ENCODE results near the gene PRKCZ.
"Not testable (repeated sequence)": the region's sequence is repeated elsewhere in the genome, so short reads cannot be mapped to it uniquely, and the experiment has no call there.

The PRKCZ gene

DNA sequence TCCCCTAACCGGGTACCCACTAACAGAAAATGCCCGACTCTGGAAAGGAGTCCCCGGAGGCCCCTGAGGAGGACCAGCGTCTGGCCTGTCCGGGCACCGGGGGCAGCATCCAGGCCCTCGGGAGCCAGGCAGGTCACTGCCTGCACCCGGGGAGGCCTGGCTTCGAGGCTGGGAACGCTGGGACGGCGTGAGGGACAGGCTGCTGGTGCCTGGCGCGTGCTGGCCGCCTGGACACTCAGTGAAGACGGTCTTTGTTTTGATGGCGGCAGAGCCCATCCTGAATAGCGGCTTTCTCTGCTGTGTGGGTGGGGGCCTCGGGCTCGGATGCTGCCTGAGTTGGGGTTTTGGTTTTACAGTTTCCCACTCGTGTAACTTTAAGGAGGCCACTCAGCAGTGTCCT lies 37.6 kb downstream of the PRKCZ start:
- DNase-seq (ENCODE audit: low spot score), result no peak

DNA sequence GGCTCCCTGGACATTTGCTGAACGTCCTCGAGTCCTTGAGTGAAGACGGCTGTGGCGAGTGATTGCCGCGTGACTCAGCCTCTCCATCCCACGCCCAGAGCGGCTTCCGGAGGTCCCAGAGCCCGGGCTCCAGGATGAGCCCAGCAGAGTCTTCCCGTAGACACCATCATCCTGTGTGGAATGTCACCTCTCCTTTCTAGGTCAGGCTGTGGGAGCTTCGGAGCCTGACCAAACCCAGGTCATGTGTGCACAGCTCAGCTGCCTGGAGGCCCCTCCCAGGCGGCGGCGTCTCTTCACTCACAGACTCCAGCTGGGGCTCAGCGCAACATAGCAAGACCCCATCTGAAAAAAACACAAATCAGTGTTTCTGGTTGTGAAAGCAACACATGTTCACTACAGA lies 38.2 kb downstream of the PRKCZ start:
- DNase-seq (ENCODE audit: low spot score), result peak; percentile 91

DNA sequence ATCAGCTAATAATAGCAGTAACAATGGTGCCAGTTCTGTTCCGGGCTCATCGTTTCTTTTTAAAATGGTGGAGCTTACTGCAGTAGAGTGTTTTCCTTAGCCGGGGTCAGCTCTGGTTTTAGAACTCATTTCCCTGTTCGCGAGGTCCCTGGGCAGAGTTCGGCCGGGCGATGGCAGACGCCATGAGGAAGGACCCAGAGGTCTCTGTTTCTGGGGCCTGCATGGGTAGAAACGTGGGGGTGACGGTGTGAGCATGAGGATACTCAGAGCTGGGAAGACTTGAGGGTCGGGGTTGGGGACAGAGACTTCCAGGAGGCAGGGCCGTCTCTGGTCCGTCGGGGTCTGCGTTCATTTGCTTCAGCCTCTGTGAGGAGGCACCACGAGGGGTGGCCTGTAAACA lies 38.8 kb downstream of the PRKCZ start:
- no peak for DNase-seq (ENCODE audit: low spot score)

DNA sequence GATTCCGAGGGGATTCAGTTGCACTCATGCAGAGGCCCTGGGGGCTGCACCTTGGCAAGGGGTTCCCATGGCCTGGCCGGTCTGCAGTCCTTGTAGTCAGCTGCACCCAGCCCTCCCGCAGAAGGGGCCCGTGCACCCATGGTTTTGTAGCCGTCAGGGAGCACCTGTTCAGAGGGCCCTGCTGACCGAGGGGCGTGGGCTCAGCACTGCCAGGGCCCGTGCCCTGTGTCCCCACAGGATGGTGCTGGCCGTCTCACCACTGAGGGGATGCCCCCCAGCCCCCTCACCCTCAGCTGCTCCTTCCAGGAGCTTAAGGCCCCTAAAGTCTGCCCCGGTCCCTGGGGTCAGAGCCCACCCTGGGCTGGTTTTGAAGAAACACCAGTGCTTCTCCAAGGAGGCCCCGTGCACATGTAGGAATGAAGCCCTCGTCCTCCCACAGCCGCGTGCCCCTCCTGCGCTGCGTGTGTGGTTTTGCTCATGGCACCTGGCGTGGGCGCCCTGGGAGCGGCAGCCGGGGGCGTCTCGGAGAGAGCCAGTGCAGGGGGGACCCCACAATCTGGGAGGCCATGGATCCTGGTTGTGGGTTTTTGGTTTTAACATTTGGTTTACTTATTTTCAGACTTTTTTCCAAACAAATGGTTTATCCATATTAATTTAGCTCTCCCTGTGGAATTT lies 40.1 kb downstream of the PRKCZ start:
- DNase-seq (ENCODE audit: low spot score), result no peak

DNA sequence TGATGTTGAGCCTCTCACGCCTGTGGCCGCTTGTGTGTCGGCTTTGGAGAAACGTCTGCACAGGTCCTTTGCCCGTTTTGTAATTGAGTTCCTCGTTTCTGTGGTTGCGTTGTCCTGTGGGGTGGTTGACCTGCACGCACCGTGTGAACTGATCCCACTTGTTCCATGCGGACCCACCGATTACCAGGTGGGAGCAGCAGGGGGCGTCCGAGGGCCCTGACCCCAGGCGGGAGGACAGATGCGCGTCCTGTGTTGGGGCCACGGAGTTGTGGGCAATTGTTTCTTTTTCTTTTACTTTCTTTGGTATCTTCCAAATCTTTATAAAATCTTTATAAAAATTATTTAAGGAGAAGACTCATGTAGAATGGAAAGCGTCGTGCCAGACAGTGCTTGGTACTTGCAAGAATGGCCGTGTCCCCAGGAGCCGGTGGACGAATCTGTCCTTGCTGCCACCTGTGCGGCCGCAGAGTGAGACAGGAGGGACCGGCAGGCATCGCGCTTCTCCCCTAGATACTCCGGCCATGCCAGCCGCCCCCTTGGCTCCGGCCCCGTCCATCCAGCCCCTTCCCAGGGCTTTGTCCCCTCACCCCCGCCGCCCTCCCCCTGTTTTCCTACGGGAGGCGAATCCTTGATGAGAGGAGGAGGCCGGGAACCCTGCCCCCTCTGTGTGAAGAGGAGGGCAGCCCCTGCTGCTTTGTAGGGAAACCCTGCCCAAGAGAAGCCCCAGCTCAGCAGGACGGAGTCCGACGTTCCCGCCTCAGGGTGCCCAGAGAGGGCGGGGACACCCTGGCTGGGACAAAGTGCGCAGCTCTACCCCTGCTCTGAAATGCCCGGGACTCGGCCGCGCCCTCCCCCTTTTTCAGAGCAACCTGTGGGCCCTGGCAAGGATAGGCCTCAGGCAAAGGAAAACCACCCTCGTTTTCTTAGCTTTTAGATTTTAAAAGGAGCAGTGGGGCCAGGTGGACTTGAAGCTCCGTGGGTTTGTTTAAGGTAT lies 41.7 kb downstream of the PRKCZ start:
- peak; percentile 59 for DNase-seq (ENCODE audit: low spot score)

DNA sequence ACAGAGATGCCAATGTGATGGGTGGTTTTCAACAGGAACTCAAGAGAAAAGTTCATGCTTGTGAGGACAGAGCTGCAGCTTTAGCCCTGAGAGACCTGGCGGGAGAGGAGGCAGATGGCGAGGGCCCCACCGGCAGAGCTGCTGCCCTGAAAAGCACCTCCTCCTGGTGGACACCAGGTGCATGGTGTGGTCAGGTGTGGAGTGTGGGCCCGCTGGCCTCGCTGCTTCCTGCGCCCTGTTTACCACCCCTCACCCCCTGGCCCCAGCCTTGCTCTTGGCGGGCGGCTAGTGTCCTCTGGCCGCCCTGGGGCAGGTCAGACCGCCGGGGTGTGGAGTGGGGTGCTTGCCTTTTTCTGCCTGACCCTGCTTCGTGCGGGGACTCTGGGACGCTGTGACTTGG lies 42.8 kb downstream of the PRKCZ start:
- DNase-seq (ENCODE audit: low spot score), result no peak

DNA sequence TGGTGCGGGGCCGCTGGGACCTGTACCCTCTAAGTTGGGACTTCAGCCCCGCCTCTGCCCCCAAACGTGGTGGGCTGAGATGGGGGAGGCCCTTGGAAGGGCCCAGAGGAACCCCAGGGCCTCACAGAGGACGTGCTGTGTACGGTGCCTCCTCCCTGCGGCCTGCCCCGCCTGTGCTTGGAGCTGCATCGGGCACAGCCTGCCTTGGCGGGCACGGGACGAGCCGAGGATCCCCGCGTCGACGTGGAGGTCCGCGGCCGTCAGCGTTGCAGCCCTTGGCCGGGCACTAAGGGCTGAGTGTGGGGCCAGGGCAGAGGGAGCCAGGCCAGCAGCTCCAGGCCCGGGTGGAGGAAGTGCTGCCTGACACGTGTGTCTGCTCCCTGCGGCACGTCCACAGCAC lies 43.4 kb downstream of the PRKCZ start:
- DNase-seq (ENCODE audit: low spot score), result no peak

DNA sequence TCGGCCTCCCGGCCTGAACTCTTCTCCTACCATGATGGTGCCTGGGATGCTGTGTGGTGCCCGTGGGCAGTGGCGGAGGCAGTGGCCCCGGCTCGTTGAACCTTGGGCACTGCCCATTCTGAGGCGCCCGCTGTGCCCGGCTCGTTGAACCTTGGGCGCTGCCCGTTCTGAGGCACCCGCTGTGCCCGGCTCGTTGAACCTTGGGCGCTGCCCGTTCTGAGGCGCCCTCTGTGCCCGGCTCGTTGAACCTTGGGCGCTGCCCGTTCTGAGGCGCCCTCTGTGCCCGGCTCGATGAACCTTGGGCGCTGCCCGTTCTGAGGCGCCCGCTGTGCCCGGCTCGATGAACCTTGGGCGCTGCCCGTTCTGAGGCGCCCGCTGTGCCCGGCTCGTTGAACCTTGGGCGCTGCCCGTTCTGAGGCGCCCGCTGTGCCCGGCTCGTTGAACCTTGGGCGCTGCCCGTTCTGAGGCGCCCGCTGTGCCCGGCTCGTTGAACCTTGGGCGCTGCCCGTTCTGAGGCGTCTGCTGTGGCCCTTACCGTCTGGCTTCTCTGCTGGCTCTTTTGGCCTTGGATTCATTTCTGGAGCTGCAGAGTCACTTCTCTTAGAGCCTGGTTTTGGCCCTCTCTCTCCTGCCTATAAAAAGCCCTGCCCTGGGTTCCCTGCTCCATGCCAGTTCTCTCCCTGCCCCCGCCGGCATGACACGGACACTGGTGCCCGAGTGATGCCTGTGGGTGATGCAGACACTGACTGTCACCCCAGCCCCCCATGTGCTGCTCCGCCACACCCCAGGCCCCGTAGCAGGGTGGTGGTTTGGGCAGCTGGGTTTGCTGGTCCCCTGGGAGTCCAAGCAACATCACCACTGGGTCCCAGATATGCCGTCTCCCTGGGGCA lies 44.3 kb downstream of the PRKCZ start:
- DNase-seq (ENCODE audit: low spot score), result not testable (repeated sequence)

DNA sequence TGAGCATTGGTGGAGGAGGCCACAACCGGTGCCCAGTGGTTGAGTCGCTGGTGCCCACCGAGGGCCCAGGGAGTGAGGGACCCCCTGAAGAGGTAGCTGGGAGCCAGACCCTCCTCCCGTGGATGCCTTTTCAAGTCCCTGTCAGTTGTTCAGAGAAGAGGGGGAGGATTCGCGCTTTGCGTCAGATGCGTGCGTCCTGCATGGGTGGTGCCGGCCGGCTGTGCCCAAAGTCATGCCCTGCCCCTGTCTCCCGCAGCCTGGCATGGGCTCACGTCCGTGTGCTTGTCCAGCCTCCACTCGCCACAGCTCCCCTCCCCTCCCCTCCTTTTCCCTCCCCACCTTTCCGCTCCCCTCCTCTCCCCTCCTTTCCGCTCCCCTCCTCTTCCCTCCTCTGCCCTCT lies 45.2 kb downstream of the PRKCZ start:
- DNase-seq (ENCODE audit: low spot score), result no peak

DNA sequence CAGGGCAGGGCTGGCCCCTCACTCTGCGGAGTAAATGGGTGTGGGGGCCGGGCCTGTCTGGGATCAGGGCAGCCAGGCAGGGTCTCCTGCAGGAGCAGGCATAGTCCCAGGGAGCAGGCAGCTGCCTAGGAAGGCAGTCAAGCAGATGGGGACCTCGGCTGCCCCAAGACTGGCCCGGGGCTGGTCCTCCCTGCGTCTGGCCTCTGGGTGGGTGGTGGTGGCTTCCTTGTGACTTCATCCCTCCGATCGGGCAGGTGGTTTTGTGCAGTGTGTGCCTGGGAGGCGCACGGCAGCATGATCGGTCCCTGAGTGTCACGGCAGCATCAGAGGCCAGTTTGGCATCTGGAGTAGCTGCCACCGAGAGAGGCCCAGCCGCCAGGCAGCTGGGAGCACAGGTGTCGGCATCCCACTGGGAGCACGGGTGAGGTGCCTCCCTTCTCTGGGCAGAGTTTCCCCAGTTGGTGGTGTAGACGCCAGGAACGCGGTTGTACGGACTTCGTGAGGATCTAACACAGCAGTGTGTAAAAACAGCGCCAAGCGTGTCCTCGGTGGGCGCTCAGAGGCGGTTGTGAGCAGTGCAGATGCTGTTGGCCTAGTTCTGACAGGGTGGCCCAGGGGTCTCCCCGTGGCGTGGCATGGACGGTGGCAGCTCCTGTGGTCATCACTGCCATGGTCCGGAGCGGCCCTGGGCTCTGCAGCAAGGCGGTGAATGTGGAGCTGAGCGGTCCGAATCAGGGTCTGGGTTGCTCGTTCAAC lies 45.9 kb downstream of the PRKCZ start:
- DNase-seq (ENCODE audit: low spot score), result no peak

DNA sequence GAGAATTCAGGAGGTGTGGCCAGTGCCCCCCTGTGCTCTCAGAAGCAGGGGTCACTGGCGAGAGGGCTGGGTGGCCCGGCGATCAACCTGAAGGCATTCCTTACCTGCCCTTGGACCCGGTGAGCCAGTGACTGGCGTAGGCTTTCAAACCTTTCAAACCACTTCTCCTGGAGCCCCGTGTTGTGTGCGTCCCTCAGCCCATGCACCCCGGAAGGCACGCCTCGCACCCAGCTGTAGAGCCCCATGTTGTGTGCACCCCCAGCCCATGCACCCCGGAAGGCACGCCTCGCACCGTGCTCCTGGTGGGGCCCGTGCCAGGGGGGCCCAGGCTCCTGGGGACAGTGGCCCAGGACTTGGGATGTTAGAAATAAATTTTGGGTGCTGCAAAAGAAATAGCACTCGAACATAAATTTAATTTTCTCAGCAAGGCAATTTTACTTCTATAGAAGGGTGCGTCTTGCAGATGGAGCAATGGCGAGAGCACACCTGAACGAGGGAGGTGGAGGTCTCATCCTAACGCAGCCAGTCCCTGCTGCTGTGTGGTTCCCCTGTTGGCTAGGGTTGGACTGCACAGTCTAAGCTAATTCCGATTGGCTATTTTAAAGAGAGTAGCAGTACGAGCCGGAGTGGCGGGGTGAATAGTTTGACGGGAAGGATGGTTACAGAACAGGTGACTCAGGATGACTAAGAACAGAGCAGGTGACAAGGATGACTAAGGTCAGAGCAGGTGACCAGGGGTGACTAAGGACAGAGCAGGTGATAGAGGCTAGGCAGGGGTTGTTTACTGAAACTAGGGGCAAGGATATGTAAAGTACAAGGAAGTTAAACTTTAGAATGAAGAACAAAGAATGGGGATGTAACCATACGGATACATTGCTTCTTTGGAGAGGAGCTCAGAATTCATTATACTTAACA lies 47.4 kb downstream of the PRKCZ start:
- DNase-seq (ENCODE audit: low spot score), result no peak

DNA sequence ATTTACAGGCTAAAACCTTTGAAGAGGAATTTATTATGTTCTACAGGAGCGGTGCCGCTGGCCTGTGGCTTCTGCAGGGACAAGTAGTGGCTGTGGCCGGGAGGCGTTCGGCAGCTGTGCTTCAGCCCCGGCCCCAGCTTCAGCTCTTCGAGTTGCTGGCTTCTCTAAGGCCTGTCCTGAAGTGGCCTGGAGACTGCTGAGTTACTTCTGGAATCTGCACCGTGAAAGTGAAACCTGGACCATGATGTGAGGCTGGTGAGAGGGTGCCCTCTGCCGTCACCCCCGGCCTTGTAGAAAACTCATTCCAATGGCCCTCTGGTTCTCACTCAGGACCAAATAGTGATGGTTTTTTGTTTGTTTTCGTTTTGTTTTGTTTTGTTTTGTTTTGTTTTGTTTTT lies 48.1 kb downstream of the PRKCZ start:
- DNase-seq (ENCODE audit: low spot score), result no peak

DNA sequence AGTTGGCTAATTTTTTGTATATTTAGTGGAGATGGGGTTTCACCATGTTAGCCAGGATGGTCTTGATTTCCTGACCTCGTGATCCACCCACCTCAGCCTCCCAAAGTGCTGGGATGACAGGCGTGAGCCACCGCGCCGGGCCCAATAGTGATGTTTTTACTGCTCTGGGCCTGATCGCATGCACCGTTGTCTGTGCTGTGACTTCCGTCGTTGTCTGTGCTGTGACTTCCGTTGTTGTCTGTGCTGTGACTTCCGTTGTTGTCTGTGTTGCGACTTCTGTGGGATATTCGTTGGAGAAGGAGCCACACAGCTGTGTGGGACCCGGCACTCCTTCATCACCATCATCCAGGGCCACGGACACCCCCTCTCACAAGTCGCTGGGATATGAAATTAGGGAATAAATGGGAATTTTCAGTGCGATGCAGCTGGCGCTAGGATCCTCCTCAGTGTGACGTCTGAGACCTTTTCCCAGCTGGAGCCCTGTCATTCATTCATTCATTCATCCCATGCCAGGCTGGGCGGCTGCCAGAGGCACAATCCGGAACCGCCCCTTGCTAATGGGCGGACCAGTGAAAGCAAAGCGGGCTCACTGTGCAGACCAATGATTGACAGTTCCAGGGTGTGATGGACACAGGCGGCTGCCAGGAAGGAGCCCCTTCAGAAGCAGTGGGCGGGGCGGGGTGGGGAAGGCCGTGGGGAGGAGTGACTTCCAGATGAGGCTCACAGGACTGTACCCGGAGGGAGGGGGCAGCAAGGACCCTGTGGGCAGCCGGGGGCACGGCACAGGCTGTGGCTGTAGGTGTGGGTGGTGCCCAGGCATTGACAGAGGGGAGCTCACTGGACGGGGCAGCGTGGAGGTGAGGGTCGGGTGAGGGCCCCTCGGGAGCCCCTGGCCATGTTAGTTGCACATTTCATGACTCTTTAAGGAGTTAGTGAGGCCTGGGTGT lies 48.9 kb downstream of the PRKCZ start:
- DNase-seq (ENCODE audit: low spot score), result no peak

DNA sequence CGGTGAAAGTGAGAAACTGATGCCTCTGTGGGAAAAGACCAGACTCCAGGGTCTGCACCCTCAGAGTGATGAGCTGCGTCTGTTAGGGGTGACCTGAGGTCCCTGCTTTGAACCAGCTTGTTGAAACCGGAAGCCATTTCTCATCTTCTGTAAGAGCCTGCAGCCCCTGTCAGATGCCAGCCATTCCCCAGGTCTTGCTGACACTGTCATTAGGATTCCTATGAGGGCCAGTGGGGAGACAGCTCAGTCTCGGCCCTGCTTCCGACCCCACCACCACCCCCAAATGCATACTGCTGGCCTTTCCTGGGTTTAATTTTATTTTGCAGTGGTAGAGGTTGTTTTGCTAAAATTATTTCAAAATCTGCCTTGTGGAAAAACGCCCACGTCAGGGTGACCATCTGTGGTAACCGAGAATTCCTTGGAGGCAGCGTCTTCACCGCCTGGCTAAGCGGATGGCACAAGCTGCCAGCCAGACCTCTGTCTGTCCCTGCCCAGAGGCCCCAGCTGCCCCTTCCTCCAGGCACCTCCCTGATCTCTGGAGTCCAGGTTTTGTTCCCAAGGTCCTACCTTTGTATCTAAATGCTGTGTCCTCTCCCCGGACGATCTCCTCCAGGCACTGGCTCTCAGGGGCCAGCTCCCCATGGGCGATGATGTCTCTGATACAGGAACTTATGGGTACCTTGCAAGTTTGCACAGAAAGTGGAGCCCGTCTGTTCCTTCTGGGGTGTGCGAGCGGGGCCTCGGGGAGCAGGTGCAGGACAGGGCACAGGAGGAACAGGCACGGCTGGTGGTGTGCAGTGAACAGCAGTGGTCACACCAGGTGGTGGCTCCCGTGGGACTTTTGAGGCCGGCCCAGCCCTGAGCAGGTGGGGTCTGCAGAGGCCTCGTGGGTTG lies 49.9 kb downstream of the PRKCZ start:
- DNase-seq (ENCODE audit: low spot score), result no peak

DNA sequence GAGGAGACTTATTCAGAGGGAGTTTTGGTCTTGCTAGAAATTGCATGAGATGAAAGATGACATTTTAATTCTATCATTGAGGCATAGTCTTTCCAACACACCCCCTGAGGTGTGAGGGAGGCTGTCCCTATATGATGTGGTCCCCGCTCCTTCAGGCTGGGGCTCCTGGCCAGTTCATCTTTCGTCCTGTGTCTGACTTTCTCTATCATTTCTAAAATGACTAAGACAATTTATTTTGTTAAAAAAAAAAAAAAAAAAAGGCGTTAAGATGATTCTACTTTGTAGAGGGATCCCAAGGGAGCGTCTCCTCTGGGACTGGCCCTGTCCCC lies 50.5 kb downstream of the PRKCZ start:
- DNase-seq (ENCODE audit: low spot score), result no peak

DNA sequence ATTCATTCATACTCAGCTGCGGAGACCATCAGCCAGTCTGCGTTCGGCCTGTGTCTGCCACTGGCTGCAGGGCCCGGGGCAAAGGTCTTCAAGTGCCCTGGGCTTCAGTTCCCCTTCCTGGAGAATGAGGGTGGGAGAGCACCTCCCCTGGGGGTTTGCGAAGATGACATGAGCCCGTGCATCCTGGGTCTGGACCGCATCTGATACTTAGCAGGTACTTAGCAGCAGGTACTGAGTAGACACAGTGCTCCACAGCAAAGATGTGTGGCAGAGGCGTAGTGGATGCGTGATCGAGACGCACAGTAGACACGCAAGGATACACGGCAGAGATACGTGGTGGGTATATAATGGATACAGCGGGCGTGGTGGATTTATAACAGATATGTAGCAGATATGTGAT lies 51.3 kb downstream of the PRKCZ start:
- no peak for DNase-seq (ENCODE audit: low spot score)

DNA sequence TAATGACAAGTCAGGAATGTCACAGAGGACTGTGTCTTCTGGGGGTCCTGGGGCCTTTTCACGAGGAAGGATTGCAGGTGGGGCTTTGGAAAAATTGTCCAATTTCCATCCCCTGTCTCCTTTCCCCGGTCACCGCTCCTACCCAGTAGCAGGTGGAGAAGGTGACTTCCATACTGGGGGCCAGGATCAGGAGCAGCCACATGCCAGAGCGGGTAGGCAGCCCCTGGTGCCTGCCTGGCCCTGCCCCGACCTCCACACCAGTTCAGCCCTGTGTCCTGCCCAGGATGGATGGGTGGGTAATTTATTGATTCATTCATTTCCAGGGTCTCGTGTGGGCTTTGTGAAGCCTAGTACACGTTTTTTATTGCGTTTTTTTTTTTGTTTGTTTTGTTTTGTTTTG lies 51.7 kb downstream of the PRKCZ start:
- no peak for DNase-seq (ENCODE audit: low spot score)

DNA sequence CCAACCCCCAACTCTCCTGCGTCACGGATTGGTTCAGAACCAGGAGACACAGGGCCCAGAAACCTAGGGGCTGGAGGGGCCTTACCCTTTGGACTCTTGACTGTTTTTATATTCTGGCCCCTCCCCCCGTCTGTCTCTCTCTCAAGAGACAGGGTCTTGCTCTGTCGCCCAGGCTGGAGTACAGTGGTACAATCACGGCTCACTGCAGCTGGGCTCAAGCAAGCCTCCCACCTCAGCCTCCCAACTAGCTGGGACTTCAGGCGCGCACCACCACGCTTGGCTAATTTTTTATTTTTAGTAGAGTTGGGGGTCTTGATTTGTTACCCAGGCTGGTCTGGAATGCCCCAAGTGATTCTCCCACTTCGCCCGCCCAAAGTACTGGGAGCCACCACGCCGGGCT lies 52.5 kb downstream of the PRKCZ start:
- no peak for DNase-seq (ENCODE audit: low spot score)
